ENCODE data around the gene SFMBT1. TPM values are rescaled to one million over a fixed set of nuclear protein-coding genes. Genes with fewer than 3 reads are reported as not detected.

SFMBT1 gene
- total and polyA plus RNA-seq, 9 donors: 1.2 to 21.1 (median 6.2) TPM

GRCh38 chr3:53083521-53083920 lies 37.6 kb upstream of the SFMBT1 start:
- Histone ChIP-seq H3K27ac (no peak overlapping the region), H3K27me3 (no peaks in the 10 kb centered on the region), H3K4me3 (no peak overlapping the region), H3K36me3 (no peaks in the 10 kb centered on the region), H3K4me1 (ENCODE audit: insufficient read depth) (peaks cover 4% of the 10 kb centered on the region), H3K9me3 (no peaks in the 10 kb centered on the region)
- WGBS, 3 donors: 57 to 64% (median 59%) methylated on average over 8 of the region's 8 CpGs
- no peak for TF ChIP-seq EP300 (IDR thresholded peaks at IDR 0.05)
- intact Hi-C loops (cut with DNase I): no loop called here
- DNase-seq: peak in 2 of 5 donors; percentile 23

DNA sequence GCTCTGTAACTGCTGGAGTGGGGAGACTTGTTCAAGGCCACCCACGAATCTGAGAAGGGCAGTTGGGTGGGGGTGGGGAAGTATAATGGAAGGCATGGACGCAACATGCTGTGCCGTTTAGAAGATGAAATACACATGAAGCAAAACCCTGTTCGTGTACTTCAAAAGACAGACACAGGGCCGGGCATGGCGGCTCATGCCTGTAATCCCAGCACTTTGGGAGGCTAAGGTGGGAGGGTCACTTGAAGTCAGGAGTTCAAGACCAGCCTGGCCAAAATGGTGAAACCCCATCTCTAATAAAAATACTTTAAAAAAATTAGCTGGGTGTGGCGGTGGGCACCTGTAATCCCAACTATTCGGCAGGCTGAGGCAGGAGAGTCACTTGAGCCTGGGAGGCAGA lies 36.9 kb upstream of the SFMBT1 start:
- Histone ChIP-seq H3K36me3 (no peaks in the 10 kb centered on the region), H3K27me3 (no peaks in the 10 kb centered on the region), H3K9me3 (no peaks in the 10 kb centered on the region), H3K4me1 (ENCODE audit: insufficient read depth) (peaks cover 4% of the 10 kb centered on the region), H3K4me3 (no peak overlapping the region), H3K27ac (no peak overlapping the region)
- DNase-seq: peak in 1 of 5 donors; percentile 13
- 69 to 82% (median 72%) methylated on average over 8 of the region's 8 CpGs for WGBS, 3 donors
- intact Hi-C loops (cut with DNase I): no loop called here
- TF ChIP-seq POLR2A (IDR thresholded peaks at IDR 0.05) (no peak), EP300 (IDR thresholded peaks at IDR 0.05) (no peak)
- TF ChIP-seq, protein P1, sequence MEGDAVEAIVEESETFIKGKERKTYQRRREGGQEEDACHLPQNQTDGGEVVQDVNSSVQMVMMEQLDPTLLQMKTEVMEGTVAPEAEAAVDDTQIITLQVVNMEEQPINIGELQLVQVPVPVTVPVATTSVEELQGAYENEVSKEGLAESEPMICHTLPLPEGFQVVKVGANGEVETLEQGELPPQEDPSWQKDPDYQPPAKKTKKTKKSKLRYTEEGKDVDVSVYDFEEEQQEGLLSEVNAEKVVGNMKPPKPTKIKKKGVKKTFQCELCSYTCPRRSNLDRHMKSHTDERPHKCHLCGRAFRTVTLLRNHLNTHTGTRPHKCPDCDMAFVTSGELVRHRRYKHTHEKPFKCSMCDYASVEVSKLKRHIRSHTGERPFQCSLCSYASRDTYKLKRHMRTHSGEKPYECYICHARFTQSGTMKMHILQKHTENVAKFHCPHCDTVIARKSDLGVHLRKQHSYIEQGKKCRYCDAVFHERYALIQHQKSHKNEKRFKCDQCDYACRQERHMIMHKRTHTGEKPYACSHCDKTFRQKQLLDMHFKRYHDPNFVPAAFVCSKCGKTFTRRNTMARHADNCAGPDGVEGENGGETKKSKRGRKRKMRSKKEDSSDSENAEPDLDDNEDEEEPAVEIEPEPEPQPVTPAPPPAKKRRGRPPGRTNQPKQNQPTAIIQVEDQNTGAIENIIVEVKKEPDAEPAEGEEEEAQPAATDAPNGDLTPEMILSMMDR (IDR thresholded peaks at IDR 0.05): no peak

GRCh38 chr3:53081318-53081717 lies 35.4 kb upstream of the SFMBT1 start:
- Histone ChIP-seq H3K4me1 (ENCODE audit: insufficient read depth) (peaks cover 4% of the 10 kb centered on the region), H3K36me3 (no peaks in the 10 kb centered on the region), H3K9me3 (no peaks in the 10 kb centered on the region), H3K27me3 (no peaks in the 10 kb centered on the region), H3K4me3 (no peak overlapping the region), H3K27ac (no peak overlapping the region)
- TF ChIP-seq EP300 (IDR thresholded peaks at IDR 0.05): no peak
- TF ChIP-seq POLR2A (IDR thresholded peaks at IDR 0.05): no peak
- TF ChIP-seq, protein P1 (IDR thresholded peaks at IDR 0.05): no peak
- whole genome bisulfite sequencing, 3 donors: 39 to 59% (median 44%) methylated on average over 5 of the region's 5 CpGs
- intact Hi-C loops (cut with DNase I): no loop called here
- DNase-seq: peak in 2 of 5 donors; percentile 8 to 12

DNA sequence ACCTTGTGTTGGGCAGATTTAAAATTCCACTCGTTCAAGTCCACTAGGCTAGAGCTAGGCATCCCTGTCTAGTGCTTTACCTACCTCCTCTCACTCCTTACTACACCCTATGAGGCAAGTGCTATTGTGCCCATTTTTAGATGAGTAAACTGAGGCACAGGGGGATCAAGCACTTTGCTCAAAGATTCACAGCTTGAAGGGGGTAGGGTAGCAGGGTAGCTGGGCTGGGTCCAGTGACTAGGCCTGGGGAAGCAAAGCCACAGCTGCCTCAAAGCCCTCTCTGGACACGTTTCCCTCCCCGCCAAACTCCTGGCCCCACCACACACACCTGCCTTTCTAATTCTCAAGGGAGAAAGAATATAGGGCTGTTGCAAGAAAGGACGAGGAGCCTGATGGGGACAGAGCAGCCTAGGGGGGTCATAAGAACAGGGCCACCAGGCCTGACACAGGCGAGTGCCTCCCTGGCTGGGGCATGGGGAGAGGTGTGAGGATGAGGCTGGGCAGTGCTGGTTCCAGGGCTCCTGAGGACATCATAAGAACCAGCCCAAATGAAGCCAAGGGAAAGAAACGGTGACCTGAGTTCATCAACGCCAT lies 34.8 kb upstream of the SFMBT1 start:
- intact Hi-C loops (cut with DNase I): no loop called here
- TF ChIP-seq POLR2A (IDR thresholded peaks at IDR 0.05): no peak
- TF ChIP-seq, protein P1 (IDR thresholded peaks at IDR 0.05): no peak
- no peak for TF ChIP-seq EP300 (IDR thresholded peaks at IDR 0.05)
- H3K4me3 ChIP-seq: no peak overlapping the region
- peak in 2 of 5 donors; percentile 5 to 8 for DNase-seq
- H3K27me3 ChIP-seq: no peaks in the 10 kb centered on the region
- H3K9me3 ChIP-seq: no peaks in the 10 kb centered on the region
- H3K4me1 ChIP-seq (ENCODE audit: insufficient read depth): peaks cover 4% of the 10 kb centered on the region
- H3K36me3 ChIP-seq: no peaks in the 10 kb centered on the region
- H3K27ac ChIP-seq: no peak overlapping the region
- WGBS, 3 donors: 79 to 85% (median 80%) methylated on average over 7 of the region's 7 CpGs

GRCh38 chr3:53079791-53080555 lies 34.1 kb upstream of the SFMBT1 start:
- H3K4me1 ChIP-seq (ENCODE audit: insufficient read depth): peaks cover 4% of the 10 kb centered on the region
- intact Hi-C loops (cut with DNase I): loop anchor here in 1 of 4 donors (10.0 kb wide), 1 partner anchor 655 kb away; no protein-coding TSS in a partner anchor
- no peak overlapping the region for H3K4me3 ChIP-seq
- no peaks in the 10 kb centered on the region for H3K36me3 ChIP-seq
- WGBS, 3 donors: 64 to 79% (median 68%) methylated on average over 12 of the region's 12 CpGs
- H3K27ac ChIP-seq: no peak overlapping the region
- H3K27me3 ChIP-seq: no peaks in the 10 kb centered on the region
- TF ChIP-seq POLR2A (IDR thresholded peaks at IDR 0.05) (no peak), EP300 (IDR thresholded peaks at IDR 0.05) (no peak)
- TF ChIP-seq, protein P1 (IDR thresholded peaks at IDR 0.05): no peak
- no peaks in the 10 kb centered on the region for H3K9me3 ChIP-seq
- DNase-seq: peak in 2 of 5 donors; percentile 7 to 10

Measured in ovary (tissue), 9 donors.